H1 (cell line): ENCODE data around the gene RHO. TPM values are rescaled to one million over a fixed set of nuclear protein-coding genes. Genes with fewer than 3 reads are reported as not detected.
A peak's percentile ranks its signal among the peaks of the same experiment; 100 is the strongest.

Source experiments
- CTCF ChIA-PET: fragments of 300-600 bp; sonication (Branson Sonifier 250); formaldehyde crosslinking; loops from one replicate; lab custom pipeline; 2021; ENCODE audit not compliant: partially characterized antibody; lab: Charles Lee
- POLR2A ChIA-PET: fragments of 300-600 bp; sonication (Branson Sonifier 250); formaldehyde crosslinking; loops from one replicate; lab custom pipeline; 2021; ENCODE audit warnings: inconsistent platforms; ENCODE audit not compliant: partially characterized antibody; lab: Charles Lee
- DNase-seq, 2 experiments: peaks; one replicate each; pipeline versions ENCODE4 v3.0.0 to v3.0.0-alpha.2; 2010 to 2022; ENCODE audit warnings: low spot score in 2 of 2, low read depth in 1 of 2, mixed read lengths in 1 of 2
- FAIRE-seq: peaks from 2 replicates; lab custom pipeline; 2011; peaks lifted over from hg19 to GRCh38; lab: Jason Lieb, UNC
- H2AFZ ChIP-seq: 2 replicates; pipeline ENCODE4 v1.8.1; 2012; ENCODE audit warnings: low read length, inconsistent platforms
- H2AK5ac ChIP-seq: 2 replicates; pipeline ENCODE4 v1.6.1; 2013; ENCODE audit warnings: low read depth, low read length
- H2BK120ac ChIP-seq: replicated peaks from 2 replicates; pipeline ENCODE3; 2013; ENCODE audit warnings: low read depth, low read length, inconsistent platforms
- H2BK12ac ChIP-seq: 2 replicates; pipeline ENCODE4 v1.6.1; 2013; ENCODE audit warnings: low read depth, low read length
- H2BK15ac ChIP-seq: 2 replicates; pipeline ENCODE4 v1.6.1; 2013; ENCODE audit warnings: low read length
- H2BK20ac ChIP-seq: 2 replicates; pipeline ENCODE4 v1.6.1; 2013; ENCODE audit warnings: low read length
- H2BK5ac ChIP-seq: 2 replicates; pipeline ENCODE4 v1.6.1; 2013; ENCODE audit warnings: low read depth, low read length
- H3K14ac ChIP-seq: 2 replicates; pipeline ENCODE4 v1.6.1; 2013; ENCODE audit warnings: inconsistent platforms; ENCODE audit not compliant: insufficient read length
- H3K18ac ChIP-seq: 2 replicates; pipeline ENCODE4 v1.6.1; 2013; ENCODE audit warnings: low read length; ENCODE audit errors: extremely low read depth
- H3K23ac ChIP-seq: 2 replicates; pipeline ENCODE4 v1.6.1; 2013; ENCODE audit warnings: inconsistent platforms; ENCODE audit not compliant: insufficient read length
- H3K23me2 ChIP-seq: 2 replicates; pipeline ENCODE4 v1.6.1; 2013; ENCODE audit warnings: low read depth, low read length
- H3K27ac ChIP-seq: 2 replicates; pipeline ENCODE4 v1.6.1; 2011; ENCODE audit warnings: low read depth, low read length, inconsistent platforms
- H3K27me3 ChIP-seq, 4 experiments: replicated peaks in 1 of 4; 1 replicate in 1 of 4; 2 replicates in 3 of 4; pipeline versions ENCODE4 v1.6.1 to v1.8.1; 2011 to 2013; ENCODE audit warnings: low read length in 3 of 4, mild to moderate bottlenecking in 3 of 4, inconsistent platforms in 2 of 4, mixed read lengths in 2 of 4, moderate library complexity in 1 of 4; ENCODE audit not compliant: control insufficient read depth in 3 of 4, insufficient read depth in 3 of 4; ENCODE audit errors: extremely low read depth in 1 of 4
- H3K36me3 ChIP-seq, 4 experiments: 2 replicates each; pipeline versions ENCODE4 v1.6.1 to v1.8.1; 2011 to 2013; ENCODE audit warnings: mild to moderate bottlenecking in 4 of 4, low read length in 3 of 4, moderate library complexity in 2 of 4, control low read depth in 1 of 4, inconsistent platforms in 1 of 4; ENCODE audit not compliant: insufficient read depth in 4 of 4, control insufficient read depth in 2 of 4
- H3K4ac ChIP-seq: replicated peaks from 2 replicates; pipeline ENCODE3; 2013; ENCODE audit warnings: low read length, low read depth, mixed read lengths, inconsistent platforms; ENCODE audit not compliant: insufficient read length
- H3K4me1 ChIP-seq, 4 experiments: replicated peaks in 1 of 4; 1 replicate in 1 of 4; 2 replicates in 3 of 4; pipeline versions ENCODE4 v1.6.1 to v1.8.1; 2011 to 2013; ENCODE audit warnings: low read length in 3 of 4, inconsistent platforms in 2 of 4, mixed read lengths in 1 of 4; ENCODE audit not compliant: insufficient read depth in 4 of 4, control insufficient read depth in 3 of 4
- H3K4me2 ChIP-seq, 2 experiments: 2 replicates each; pipeline versions ENCODE4 v1.6.1 to v1.8.1; 2011 to 2013; ENCODE audit warnings: low read depth in 2 of 2, low read length in 2 of 2, control low read depth in 1 of 2, inconsistent platforms in 1 of 2, mild to moderate bottlenecking in 1 of 2; ENCODE audit not compliant: insufficient read depth in 1 of 2
- H3K4me3 ChIP-seq, 4 experiments: fragments of 200-600, 300-600 bp in 1 of 4; sonication (generic), shearing (Covaris generic), sonication (Bioruptor Twin) in 1 of 4; 2 replicates each; pipeline versions ENCODE4 v1.5.1 to v1.8.1; 2011 to 2016; ENCODE audit warnings: low read length in 4 of 4, low read depth in 3 of 4, control low read depth in 2 of 4, inconsistent platforms in 2 of 4, mild to moderate bottlenecking in 2 of 4, mixed read lengths in 1 of 4, moderate library complexity in 1 of 4; ENCODE audit not compliant: insufficient read depth in 2 of 4; ENCODE audit errors: extremely low read depth in 1 of 4
- H3K56ac ChIP-seq: replicated peaks from 2 replicates; pipeline ENCODE3; 2013; ENCODE audit warnings: low read depth, mild to moderate bottlenecking, mixed read lengths, low read length, inconsistent platforms; ENCODE audit not compliant: insufficient read length
- H3K79me1 ChIP-seq: 2 replicates; pipeline ENCODE4 v1.6.1; 2013; ENCODE audit warnings: low read depth, low read length, control low read depth
- H3K79me2 ChIP-seq, 2 experiments: 2 replicates each; pipeline versions ENCODE4 v1.6.1 to v1.8.1; 2012 to 2013; ENCODE audit warnings: low read length in 2 of 2, mild to moderate bottlenecking in 2 of 2, inconsistent platforms in 1 of 2; ENCODE audit not compliant: insufficient read depth in 2 of 2, control insufficient read depth in 1 of 2
- H3K9ac ChIP-seq, 4 experiments: replicated peaks in 1 of 4; 1 replicate in 1 of 4; 2 replicates in 3 of 4; pipeline versions ENCODE4 v1.6.1 to v1.8.1; 2011 to 2013; ENCODE audit warnings: low read depth in 3 of 4, low read length in 3 of 4, control low read depth in 2 of 4, mild to moderate bottlenecking in 2 of 4, moderate library complexity in 2 of 4, inconsistent platforms in 1 of 4; ENCODE audit errors: extremely low read depth in 1 of 4
- H3K9me3 ChIP-seq, 2 experiments: 2 replicates each; pipeline versions ENCODE4 v1.6.1 to v1.8.1; 2012 to 2013; ENCODE audit warnings: mild to moderate bottlenecking in 2 of 2, moderate library complexity in 2 of 2, control low read depth in 1 of 2, inconsistent platforms in 1 of 2, low read depth in 1 of 2, low read length in 1 of 2, mixed read lengths in 1 of 2; ENCODE audit not compliant: insufficient read depth in 2 of 2
- H4K20me1 ChIP-seq, 2 experiments: replicated peaks in 1 of 2; 2 replicates each; pipeline versions ENCODE3 to v1.8.1; 2011 to 2013; ENCODE audit warnings: inconsistent platforms in 2 of 2, low read length in 2 of 2, mild to moderate bottlenecking in 1 of 2; ENCODE audit not compliant: insufficient read depth in 2 of 2, control insufficient read depth in 1 of 2
- H4K5ac ChIP-seq: 2 replicates; pipeline ENCODE4 v1.6.1; 2013; ENCODE audit warnings: low read length, low read depth, mixed read lengths, inconsistent platforms; ENCODE audit not compliant: insufficient read length
- H4K8ac ChIP-seq: 2 replicates; pipeline ENCODE4 v1.8.0; 2013; ENCODE audit warnings: mild to moderate bottlenecking, moderate library complexity, low read length, inconsistent platforms; ENCODE audit not compliant: insufficient read depth; ENCODE audit errors: extremely low read depth
- H4K91ac ChIP-seq: replicated peaks from 2 replicates; pipeline ENCODE3; 2013; ENCODE audit warnings: low read length, mixed read lengths, inconsistent platforms; ENCODE audit not compliant: insufficient read length
- HDAC2 ChIP-seq, 2 experiments: fragments of 300-600 bp in 1 of 2; sonication (generic) in 1 of 2; IDR thresholded peaks; 2 replicates each; pipeline ENCODE4 v1.6.1; 2011 to 2012; ENCODE audit warnings: low read depth in 2 of 2, low read length in 2 of 2, mild to moderate bottlenecking in 2 of 2, moderate library complexity in 2 of 2, borderline replicate concordance in 1 of 2, inconsistent platforms in 1 of 2
- WGBS, 2 experiments: shearing (Covaris generic) in 1 of 2; methylation state at CpG; one replicate each; pipeline versions ENCODE4 v1.1.6 to v1.1.7; 2013 to 2015; ENCODE audit warnings: low lambda C conversion rate in 2 of 2, mixed read lengths in 2 of 2, inconsistent platforms in 1 of 2, low coverage in 1 of 2, missing lambda C conversion rate in 1 of 2; ENCODE audit not compliant: insufficient replicate concordance in 2 of 2, insufficient coverage in 1 of 2, insufficient read length in 1 of 2; ENCODE audit errors: extremely low coverage in 1 of 2, missing lambda C conversion rate in 1 of 2; 5-methylcytosine and 5-hydroxymethylcytosine counted together
- polyA plus RNA-seq, 7 experiments: library from polyadenylated mRNA; depleted of rRNA in 3 of 7; stranded (reverse) in 5 of 7; unstranded in 2 of 7; fragments of >200 nt in 5 of 7; fragments of 200-250 nt in 2 of 7; gene quantifications; 1 replicate in 5 of 7; 2 replicates in 1 of 7; 4 replicates in 1 of 7; pipeline versions ENCODE4 v1.2.1 to v1.2.3, GENCODE V29; 2011 to 2013; ENCODE audit warnings: missing spikeins in 2 of 7, mixed read lengths in 2 of 7
- total RNA-seq: library from RNA; stranded (reverse); fragmentation: NEBNext Ultra II Directional; extraction: Animal tissue kit (Norgen Biotek cat#: 25700); gene quantifications from 2 replicates; pipeline ENCODE4 v1.2.1, GENCODE V29; 2021

The RHO gene
- total and polyA plus RNA-seq, 2 of the 8 experiments (the other 6 are each of a cell fraction or from before 2014, with no cell fraction given): not detected

GRCh38 chr3:129575997-129576384 lies 47.6 kb downstream of the RHO start:
- Histone ChIP-seq H2BK15ac (no peak overlapping the region), H3K4me2 (no peak overlapping the region), H3K23ac (no peak overlapping the region), H3K56ac (no peak overlapping the region), H2BK120ac (no peak overlapping the region), H3K9me3 (no peaks in the 10 kb centered on the region), H2AK5ac (no peak overlapping the region), H3K23me2 (no peaks in the 10 kb centered on the region), H2BK12ac (no peak overlapping the region), H3K9ac (no peak overlapping the region), H4K91ac (no peak overlapping the region), H2BK20ac (no peak overlapping the region), H4K5ac (no peak overlapping the region), H4K8ac (peak overlapping the region; percentile 69; the same call in 1 of the 2 replicates), H3K4me3 (no peak overlapping the region), H4K20me1 (peaks cover 0 to 2% of the 10 kb centered on the region in 2 experiments), H3K4me1 (peaks cover 0 to 19% (median 2%) of the 10 kb centered on the region in 4 experiments; a peak in 4 of 7 replicates), H3K4ac (no peak overlapping the region), H3K79me1 (no peaks in the 10 kb centered on the region), H3K79me2 (no peaks in the 10 kb centered on the region), H2AFZ (no peak overlapping the region), H3K27me3 (no peaks in the 10 kb centered on the region), H2BK5ac (no peak overlapping the region), H3K27ac (no peak overlapping the region), H3K14ac (no peak overlapping the region), H3K18ac (no peak overlapping the region), H3K36me3 (no peaks in the 10 kb centered on the region)
- WGBS, 2 experiments: 64% methylated on average over 10 of the region's 10 CpGs; no CpG with 5 or more reads in 1 of the 2 experiments
- FAIRE-seq (no peak), DNase-seq (no peak)
- ChIA-PET CTCF (interaction anchor here (1.0 to 5.1 kb wide), 11 partner anchors 9 to 366 kb away, joined by 3 to 19 read pairs (median 5); no protein-coding TSS in a partner anchor), POLR2A (interaction anchor here (0.5 to 1.3 kb wide), 4 partner anchors 15 to 893 kb away, joined by 3 to 6 read pairs (median 3); no protein-coding TSS in a partner anchor)
- TF ChIP-seq HDAC2 (IDR thresholded peaks at IDR 0.05; ENCODE audit: borderline replicate concordance in 1 of 2, low read depth in 2 of 2, low read length in 2 of 2): no peak
